Cortex of kidney (tissue), 1 donor: ENCODE measurements around the gene LATS2.
"Not testable (repeated sequence)": the region's sequence is repeated elsewhere in the genome, so short reads cannot be mapped to it uniquely, and the experiment has no call there.

Experiments
- DNase-seq: peaks from one replicate; lab custom pipeline; 2025; lab: John Stamatoyannopoulos, UW

Gene LATS2

DNA sequence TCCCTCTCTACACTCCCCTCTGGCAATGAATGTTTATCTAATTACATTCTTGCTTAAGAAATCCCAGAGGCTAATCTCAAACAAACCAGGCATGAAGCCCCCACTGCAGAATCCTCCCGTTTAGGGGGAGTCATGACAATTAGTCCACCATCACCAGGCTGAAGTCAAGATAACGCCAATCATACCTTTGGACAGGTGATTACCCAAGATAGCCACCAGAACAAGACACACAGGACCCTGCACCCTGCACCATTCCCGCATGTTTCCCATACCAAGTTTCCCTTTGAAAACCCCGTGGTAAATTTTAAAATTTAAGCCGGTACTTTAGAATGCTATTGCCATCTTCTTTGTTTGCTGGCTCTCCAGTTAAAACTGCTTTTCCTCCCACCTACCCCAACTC lies 94.0 kb downstream of the LATS2 start:
- DNase-seq = no peak

DNA sequence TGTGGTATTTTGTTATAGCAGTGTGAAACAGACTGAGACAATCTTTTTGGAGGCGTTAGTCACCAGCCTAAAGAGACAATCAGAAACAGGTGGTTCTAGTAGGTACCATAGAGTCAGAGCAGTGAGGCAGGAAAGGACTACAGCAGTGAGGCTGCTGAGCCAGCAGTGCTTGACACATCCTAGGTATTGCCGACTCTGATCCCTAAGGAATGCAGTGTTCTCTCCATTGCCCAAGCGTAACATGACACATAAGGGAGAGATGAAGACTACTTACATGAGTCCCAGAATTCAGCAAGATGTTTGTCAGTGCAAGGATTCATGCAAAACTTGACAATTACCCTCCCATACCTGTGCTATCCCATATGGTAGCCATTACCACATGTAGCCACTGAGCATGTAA lies 96.5 kb downstream of the LATS2 start:
- DNase-seq = no peak

- not testable (repeated sequence) for DNase-seq
Measured at GRCh38 chr13:20961663-20962062, 99.7 kb downstream of the LATS2 start.

GRCh38 chr13:20960663-20961309 lies 100.6 kb downstream of the LATS2 start:
- DNase-seq = no peak

GRCh38 chr13:20957049-20957620 lies 104.3 kb downstream of the LATS2 start:
- not testable (repeated sequence) for DNase-seq

DNA sequence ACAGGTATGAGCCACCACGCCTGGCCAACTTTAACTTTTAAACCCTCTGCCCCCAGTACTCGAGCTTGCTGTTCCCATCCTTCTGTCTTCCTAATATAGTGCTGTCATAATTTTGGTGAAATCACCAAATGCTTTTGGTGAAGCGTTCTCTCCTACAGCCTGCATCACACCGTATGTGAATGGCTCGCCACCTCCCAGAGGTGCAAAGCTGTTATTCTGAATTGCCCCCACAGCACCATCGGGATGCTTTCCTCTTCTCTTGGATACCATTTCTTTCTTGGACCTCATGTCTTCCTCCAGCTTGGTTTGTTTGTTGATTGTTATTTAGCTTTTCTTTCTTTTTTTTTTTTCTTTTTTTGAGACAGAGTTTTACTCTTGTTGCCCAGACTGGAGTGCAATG lies 105.9 kb downstream of the LATS2 start:
- no peak for DNase-seq

DNA sequence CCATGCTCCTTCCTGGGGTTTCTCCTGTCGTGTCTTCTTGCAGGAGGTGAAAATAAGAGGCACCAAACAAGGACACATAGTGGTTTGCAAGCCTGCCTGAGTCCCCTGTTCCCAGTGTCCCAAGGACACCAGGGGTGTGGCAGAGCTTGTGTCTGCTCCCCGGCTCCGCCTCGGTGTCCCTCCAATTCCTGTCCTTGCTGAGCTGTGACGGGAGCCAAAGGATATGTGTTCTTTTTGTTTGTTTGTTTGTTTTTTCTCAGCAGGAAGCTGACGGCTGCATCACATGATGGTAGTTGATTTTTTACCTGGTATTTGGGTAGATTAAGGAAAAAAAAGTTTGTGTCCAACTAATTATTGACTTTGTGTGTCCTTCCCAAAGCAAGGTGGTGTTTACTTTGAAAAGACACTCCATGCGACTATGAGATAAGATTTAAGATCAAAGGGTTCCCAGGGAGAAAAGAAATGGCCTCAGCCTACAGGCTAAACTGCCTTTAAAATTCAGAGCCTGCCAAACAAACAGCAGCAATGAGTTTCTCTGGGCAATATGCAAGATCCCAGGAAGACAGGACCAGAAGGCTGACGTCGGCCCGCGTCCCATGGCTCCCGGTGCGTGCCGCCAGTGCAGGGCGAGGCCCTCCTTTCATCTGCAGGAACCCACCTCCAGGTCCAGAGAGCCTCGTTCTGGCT lies 108.0 kb downstream of the LATS2 start:
- no peak for DNase-seq

- no peak for DNase-seq
Measured at GRCh38 chr13:20952838-20953237, 108.5 kb downstream of the LATS2 start.

DNA sequence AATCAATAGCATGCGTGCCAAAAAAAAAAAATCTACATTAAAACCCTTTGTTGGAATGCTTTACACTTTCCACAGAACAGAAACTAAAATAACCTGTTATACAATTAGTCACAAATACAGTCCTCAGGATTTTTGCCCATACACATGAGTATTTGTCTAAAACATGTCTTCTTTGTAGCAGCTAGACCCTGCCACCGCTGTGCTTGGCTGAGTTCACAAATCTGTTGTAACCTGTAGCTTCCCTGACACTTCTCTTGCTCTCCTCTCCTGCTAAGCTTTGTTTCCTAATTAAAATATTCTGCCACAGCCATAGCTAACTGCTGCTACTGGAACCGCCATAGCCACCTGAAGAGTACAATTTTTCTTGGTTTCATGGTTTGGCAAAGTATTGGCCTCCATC lies 113.4 kb downstream of the LATS2 start:
- not testable (repeated sequence) for DNase-seq

- no peak for DNase-seq
Measured at GRCh38 chr13:20945952-20946383, 115.4 kb downstream of the LATS2 start.

DNA sequence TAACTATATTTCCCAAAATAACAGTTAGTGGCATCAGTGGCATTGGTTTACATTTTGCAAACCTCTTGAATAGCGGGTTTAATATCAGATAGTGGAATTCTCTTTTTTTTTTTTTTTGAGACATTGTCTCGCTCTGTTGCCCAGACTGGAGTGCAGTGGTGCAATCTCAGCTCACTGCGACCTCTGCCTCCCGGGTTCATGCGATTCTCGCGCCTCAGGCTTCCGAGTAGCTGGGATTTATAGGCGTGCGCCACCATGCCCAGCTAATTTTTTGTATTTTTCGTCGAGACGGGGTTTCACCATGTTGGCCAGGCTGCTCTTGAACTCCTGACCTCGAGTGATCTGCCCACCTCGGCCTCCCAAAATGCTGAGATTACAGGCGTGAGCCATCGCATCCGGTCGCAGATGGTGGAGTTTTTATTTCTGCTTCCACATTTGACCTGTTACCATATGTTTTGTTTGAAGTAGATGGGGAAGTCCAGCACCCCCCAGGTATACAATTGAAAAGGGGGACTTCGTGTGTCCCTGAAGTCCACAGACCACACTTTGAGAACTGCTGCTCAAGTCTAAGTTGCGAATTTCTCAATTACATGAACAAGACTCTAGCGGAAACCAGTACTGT lies 118.3 kb downstream of the LATS2 start:
- DNase-seq = no peak

DNA sequence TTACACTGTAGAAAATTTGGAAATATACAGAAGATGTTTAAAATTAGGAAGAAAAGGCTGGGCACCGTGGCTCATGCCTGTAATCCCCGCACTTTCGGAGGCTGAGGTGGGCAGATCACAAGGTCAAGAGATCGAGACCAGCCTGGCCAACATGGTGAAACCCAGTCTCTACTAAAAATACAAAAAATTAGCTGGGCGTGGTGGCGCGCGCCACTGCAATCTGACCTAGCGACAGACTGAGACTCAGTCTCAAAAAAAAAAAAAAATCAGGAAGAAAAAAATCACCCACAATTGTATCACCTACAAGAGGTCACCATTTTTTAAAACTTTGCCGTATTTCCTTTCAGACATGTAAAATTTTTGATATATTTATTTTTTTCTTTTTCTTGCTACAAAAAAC lies 120.9 kb downstream of the LATS2 start:
- not testable (repeated sequence) for DNase-seq

- no peak for DNase-seq
Measured at GRCh38 chr13:20940083-20940482, 121.3 kb downstream of the LATS2 start.

DNA sequence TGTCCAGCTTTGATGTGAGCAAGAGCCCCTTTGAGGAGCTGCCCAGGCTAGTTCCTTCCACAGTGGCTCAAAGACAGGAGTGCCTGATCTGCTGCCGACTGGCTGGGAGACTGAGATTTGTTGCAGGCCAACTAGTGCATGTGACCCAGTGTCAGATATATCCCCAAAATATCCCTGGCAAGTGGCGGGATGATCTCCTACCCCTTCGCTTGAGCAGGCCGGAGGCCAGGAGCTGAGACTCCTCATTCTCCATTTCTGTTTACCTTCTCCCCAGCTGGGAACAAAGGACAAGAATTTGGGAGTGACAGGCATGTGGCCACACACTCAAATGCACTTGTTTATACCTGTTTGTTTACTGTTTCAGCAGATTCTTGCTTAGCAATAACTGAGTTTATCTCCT lies 121.7 kb downstream of the LATS2 start:
- no peak for DNase-seq

- DNase-seq = no peak
Measured at GRCh38 chr13:20938302-20938701, 123.1 kb downstream of the LATS2 start.

GRCh38 chr13:20927596-20928257 lies 133.7 kb downstream of the LATS2 start:
- DNase-seq = no peak

GRCh38 chr13:20925395-20925790 lies 136.0 kb downstream of the LATS2 start:
- not testable (repeated sequence) for DNase-seq

DNA sequence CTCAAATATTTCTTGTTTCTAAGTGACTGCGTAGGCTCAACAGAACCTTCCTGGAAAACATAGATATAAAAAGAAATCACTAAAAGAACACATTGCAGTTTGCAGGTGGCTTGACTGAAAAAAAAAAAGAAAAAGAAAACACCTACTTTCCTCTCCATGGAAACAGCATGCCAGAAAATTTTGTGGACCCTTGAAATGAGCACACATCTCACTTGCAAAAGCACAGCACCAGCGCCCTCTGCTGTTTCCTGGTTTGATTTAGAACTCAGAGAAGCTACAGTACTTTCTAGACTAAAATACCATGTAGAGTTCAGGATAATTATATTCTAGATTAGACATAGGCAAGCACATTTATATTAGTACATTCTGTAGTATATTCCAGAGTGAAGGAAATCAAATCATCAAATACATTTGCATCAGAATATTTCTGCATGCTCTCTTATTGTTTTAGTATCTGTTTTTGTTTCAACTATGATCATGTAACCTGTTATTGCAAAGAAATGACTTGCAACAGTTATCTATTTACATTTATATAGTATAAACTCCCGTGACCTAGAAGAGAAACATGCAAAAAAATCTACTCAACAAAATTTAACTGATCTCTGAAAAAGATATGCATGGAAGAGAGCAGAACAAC lies 136.5 kb downstream of the LATS2 start:
- no peak for DNase-seq

GRCh38 chr13:20923272-20923671 lies 138.1 kb downstream of the LATS2 start:
- no peak for DNase-seq
